GM21423 (cell line): ENCODE results near the gene NTM.
"Not testable (repeated sequence)": the region's sequence is repeated elsewhere in the genome, so short reads cannot be mapped to it uniquely, and the experiment has no call there.

ENCODE experiments used
- ATAC-seq: cut with Tn5 transposase; IDR thresholded peaks from one replicate; pipeline ENCODE4 v1.9.1; 2021; ENCODE audit warnings: mild to moderate bottlenecking, moderate library complexity; ENCODE audit not compliant: unreplicated experiment

Gene NTM

GRCh38 chr11:132349811-132350733 lies 979.7 kb downstream of the NTM start:
- ATAC-seq = no peak

GRCh38 chr11:132351050-132351449 lies 980.6 kb downstream of the NTM start:
- ATAC-seq = no peak

GRCh38 chr11:132352497-132352896 lies 982.1 kb downstream of the NTM start:
- ATAC-seq = no peak

- ATAC-seq = no peak
Observed at GRCh38 chr11:132353255-132353654, 982.8 kb downstream of the NTM start.

- peak; percentile 60 for ATAC-seq
Observed at GRCh38 chr11:132357811-132358572, 987.6 kb downstream of the NTM start.

GRCh38 chr11:132358573-132358953 lies 988.1 kb downstream of the NTM start:
- peak; percentile 35 for ATAC-seq

- ATAC-seq = no peak
Observed at GRCh38 chr11:132361011-132361550, 990.7 kb downstream of the NTM start.

GRCh38 chr11:132365650-132366049 lies 995.2 kb downstream of the NTM start:
- no peak for ATAC-seq

- no peak for ATAC-seq
Observed at GRCh38 chr11:132367293-132367692, 996.9 kb downstream of the NTM start.

- not testable (repeated sequence) for ATAC-seq
Observed at GRCh38 chr11:132370114-132370513, 999.7 kb downstream of the NTM start.

GRCh38 chr11:132373405-132374143 lies 1003.2 kb downstream of the NTM start:
- no peak for ATAC-seq

- ATAC-seq = no peak
Observed at GRCh38 chr11:132379540-132379939, 1009.1 kb downstream of the NTM start.
